Subcutaneous adipose tissue (tissue), 4 donors: ENCODE data around the gene TARDBP. TPM values are rescaled to one million over a fixed set of nuclear protein-coding genes. Genes with fewer than 3 reads are reported as not detected.

Experiments used
- total RNA-seq, 4 donors: library from RNA; depleted of rRNA; stranded (reverse); fragments of >200 nt; gene quantifications; one replicate each; pipeline ENCODE4 v1.1.0, GENCODE V29; 2016
- TF ChIP-seq, protein P1 (sequence below): fragments of 450-650 bp; IDR thresholded peaks from one replicate; pipeline ENCODE4 v1.5.1; 2016; ENCODE audit warnings: low read depth, mild to moderate bottlenecking, control low read depth, antibody characterized with exemption, moderate library complexity

TARDBP gene
- total RNA-seq, 4 donors from 2014 or later = 103 to 169 (median 123) TPM

DNA sequence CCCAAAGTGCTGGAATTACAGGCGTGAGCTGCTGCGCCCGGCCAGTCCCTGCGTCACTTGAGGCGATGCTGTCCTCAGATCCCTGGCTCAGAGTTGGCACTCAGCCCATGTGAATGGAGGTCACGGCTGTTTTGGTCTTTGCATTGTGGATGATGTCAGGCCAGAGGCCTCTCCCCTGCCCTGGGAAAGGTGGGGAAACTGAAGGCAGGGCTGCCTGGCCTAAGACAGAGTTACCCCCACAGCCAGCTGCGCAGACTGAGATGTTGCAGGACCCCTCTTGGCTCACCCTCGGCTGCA lies 33.8 kb downstream of the TARDBP start:
- TF ChIP-seq, protein P1, sequence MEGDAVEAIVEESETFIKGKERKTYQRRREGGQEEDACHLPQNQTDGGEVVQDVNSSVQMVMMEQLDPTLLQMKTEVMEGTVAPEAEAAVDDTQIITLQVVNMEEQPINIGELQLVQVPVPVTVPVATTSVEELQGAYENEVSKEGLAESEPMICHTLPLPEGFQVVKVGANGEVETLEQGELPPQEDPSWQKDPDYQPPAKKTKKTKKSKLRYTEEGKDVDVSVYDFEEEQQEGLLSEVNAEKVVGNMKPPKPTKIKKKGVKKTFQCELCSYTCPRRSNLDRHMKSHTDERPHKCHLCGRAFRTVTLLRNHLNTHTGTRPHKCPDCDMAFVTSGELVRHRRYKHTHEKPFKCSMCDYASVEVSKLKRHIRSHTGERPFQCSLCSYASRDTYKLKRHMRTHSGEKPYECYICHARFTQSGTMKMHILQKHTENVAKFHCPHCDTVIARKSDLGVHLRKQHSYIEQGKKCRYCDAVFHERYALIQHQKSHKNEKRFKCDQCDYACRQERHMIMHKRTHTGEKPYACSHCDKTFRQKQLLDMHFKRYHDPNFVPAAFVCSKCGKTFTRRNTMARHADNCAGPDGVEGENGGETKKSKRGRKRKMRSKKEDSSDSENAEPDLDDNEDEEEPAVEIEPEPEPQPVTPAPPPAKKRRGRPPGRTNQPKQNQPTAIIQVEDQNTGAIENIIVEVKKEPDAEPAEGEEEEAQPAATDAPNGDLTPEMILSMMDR = no peak

DNA sequence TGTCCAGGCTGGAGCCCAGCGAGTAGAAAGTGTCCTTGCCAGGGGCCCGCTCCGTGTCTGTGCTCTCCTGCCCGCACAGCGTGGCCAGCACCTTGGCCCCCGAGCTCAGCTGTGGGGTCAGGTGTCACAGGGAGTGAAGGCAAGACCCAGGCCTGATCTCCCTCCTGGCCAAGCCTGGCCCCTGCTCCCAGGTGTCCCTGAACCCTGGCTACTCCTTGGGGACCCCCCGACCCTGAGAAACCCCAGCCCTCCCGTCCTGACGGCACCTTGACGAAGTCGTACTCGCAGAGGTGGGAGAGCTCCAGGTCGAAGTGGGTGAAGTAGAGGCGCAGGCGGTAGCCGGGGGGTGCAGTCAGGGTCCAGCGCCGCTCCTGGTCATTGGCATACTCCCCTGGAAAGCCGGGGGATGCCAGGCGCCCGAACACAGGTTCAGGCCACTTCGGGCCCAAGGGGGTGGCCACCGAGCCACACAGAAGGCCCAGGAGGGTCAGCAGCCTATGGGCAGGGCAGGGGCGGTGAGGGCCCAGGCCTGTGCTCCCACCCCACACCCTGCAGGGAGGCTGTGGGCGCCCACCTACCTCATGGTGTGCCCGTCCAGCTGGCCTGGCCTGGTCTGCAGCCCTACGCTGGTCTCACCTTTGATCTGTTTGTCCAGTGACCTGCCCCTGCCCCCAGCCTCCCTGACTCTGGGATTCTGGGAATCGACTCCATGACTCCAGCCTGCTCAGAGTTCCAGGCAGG lies 34.3 kb downstream of the TARDBP start, which contains the start of gene MASP2:
Gene MASP2, minus strand, starts transcription at position 615 of the 741 bp plus-strand sequence. Its CDS starts 32 bp downstream, at position 583.
- TF ChIP-seq, protein P1 = no peak

DNA sequence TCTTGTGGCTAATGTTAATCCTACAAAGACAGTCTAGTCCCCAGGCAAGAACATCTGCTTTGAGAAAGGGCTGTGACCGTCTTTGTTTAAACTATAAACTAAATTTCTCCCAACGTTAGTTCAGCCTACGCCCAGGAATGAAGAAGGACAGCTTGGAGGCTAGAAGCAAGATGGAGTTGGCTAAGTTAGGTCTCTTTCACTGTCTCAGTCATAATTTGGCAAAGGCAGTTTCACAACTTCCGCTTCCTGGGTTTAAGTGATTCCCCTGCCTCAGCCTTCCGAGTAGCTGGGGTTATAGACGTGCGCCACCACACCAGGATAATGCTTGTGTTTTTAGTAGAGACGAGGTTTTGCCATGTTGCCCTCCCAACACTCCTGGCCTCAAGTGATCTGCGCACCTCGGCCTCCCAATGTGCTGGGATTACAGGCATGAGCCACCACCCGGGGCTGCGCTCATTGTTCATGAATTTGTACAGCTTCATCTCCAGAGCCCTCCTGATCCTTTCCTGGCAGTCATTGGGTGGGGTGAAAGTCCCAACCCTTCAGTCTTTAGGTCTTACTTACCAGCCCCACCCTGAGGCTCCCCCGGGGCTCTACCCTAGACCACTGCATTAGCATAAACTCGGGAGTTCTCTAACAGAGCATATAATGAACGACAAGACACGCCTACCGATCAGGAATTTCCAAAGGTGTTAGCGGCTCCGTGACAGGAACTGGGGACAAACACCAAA lies 39.5 kb downstream of the TARDBP start:
- TF ChIP-seq, protein P1 = no peak

DNA sequence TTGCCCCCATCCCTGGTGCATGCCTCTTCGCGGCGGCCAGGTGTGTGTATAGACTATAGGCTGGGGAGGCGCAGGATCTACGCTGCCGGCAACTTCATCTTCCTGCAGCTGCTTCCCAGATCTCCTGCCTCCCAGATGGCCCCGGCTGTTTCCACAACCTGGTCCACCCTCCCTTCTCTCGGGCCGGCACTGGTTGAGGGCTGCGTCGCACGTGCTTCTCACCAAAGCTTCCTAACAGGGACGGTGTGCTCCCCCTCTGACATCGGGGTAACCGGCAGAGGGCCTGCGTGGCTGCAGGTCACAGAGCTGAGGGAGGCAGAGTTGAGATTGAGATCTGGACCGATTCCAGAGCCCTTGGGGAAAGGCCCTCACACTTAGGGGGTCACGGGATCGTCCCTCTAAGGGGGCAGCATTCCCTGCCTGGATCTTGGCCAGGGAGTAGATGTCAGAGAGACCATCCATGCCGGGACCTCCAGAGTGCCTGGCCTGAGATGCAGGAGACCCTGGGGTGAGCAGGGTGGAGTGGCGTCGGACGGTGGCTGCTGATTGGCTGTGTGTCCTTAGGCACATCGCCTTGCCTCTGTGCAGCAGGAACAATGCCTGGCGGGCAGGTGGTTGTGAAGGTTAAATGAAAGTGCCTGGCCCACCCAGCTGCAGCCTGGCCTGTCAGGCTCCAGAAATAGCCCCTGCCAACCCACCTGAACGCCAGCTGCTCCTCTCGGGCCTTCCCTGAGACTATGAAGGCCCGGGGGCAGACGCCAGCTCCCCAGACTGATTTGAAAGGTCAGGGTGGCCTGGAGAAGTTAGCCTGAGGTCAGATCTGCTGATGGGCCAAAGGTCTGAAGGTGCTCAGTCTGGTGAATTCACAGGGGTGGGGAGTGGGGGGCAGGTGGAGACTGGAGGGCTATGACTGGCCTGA lies 40.6 kb downstream of the TARDBP start:
- TF ChIP-seq, protein P1 = no peak

DNA sequence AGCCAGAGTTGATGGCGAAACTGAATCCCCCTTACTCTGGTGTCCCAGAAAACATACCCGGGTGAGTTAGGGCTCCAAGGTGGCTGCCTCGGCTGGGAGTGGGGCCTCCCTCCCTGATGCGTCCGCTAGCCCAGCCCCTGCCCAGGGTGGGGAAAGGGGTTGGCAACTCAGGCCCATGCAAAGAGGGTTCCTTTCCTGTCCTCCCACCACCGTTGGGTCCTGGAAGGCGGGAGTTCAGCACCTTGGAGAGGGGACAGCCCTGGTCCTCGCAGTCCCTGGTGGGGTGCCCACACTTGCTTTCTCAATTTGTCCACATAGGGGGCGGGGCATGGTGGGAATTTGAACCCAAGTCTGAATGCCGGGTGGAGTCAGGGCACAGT lies 41.3 kb downstream of the TARDBP start:
- TF ChIP-seq, protein P1 = no peak

DNA sequence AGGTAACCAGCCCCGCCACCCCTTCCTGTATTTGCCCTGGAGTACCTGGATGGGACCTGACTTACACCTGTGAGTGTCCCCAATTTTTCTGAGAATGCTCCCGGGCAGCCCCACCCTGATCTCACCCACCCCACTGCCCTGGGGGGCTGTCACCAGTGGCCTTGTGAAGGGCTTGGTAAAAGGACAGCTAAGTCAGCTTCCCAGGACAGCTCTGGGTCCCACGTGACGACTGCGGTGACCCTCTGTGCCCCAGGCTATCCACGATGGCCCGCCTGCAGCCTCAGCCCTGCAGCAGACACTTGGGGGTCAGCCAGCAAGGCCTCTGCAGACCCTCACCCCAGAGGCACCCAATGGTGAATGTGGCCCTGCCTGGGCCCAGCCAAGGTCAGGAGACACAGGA lies 41.7 kb downstream of the TARDBP start:
- TF ChIP-seq, protein P1 = no peak

DNA sequence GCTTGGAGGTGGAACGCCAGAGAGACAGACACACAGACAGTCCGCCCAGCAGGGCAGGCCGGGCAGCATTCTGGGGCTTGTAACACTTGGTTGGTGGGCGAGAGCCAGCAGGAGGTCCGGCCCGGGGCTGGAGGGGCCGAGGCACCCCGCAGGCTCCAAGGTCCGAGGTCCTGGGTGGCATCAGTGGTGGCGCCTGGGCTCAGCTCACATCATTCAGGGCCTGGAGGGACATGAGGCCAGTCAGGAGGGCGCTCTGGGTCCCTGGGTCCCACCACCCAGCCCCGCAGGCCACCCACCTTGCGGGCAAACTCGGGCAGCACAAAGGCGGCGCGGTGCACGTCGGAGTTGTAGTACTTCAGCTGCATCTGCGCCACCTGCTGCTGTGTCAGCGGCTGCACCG lies 42.2 kb downstream of the TARDBP start:
- TF ChIP-seq, protein P1 = no peak
